Activated T-cell treated with anti-CD3 and anti-CD28 coated beads for 24 hours (primary cell): ENCODE measurements around the gene FARP1.

ENCODE experiments used
- DNase-seq: peaks from one replicate; pipeline ENCODE4 v3.0.0-alpha.2; 2020; ENCODE audit warnings: low read depth

The FARP1 gene

GRCh38 chr13:98442391-98443230 lies 299.7 kb downstream of the FARP1 start:
- DNase-seq: no peak

- DNase-seq: no peak
Measured at GRCh38 chr13:98443329-98443728, 300.4 kb downstream of the FARP1 start.

GRCh38 chr13:98443800-98444325 lies 301.0 kb downstream of the FARP1 start:
- DNase-seq: no peak

GRCh38 chr13:98444381-98444780 lies 301.5 kb downstream of the FARP1 start:
- no peak for DNase-seq

GRCh38 chr13:98445340-98446233 lies 302.7 kb downstream of the FARP1 start:
- DNase-seq: peak; percentile 74

- DNase-seq: no peak
Measured at GRCh38 chr13:98446234-98446621, 303.3 kb downstream of the FARP1 start.

- DNase-seq: no peak
Measured at GRCh38 chr13:98447130-98447529, 304.2 kb downstream of the FARP1 start.

GRCh38 chr13:98447881-98448641 lies 305.2 kb downstream of the FARP1 start:
- DNase-seq: no peak

GRCh38 chr13:98448642-98448928 lies 305.7 kb downstream of the FARP1 start:
- no peak for DNase-seq

- no peak for DNase-seq
Measured at GRCh38 chr13:98449273-98449672, 306.4 kb downstream of the FARP1 start.

GRCh38 chr13:98450026-98450425 lies 307.1 kb downstream of the FARP1 start:
- DNase-seq: no peak

GRCh38 chr13:98450539-98451111 lies 307.7 kb downstream of the FARP1 start:
- DNase-seq: no peak

GRCh38 chr13:98451676-98452470 lies 309.0 kb downstream of the FARP1 start:
- no peak for DNase-seq

- DNase-seq: no peak
Measured at GRCh38 chr13:98452851-98453843, 310.3 kb downstream of the FARP1 start.

GRCh38 chr13:98454389-98454881 lies 311.5 kb downstream of the FARP1 start:
- no peak for DNase-seq

- no peak for DNase-seq
Measured at GRCh38 chr13:98456413-98456845, 313.5 kb downstream of the FARP1 start.

- DNase-seq: no peak
Measured at GRCh38 chr13:98457053-98457452, 314.2 kb downstream of the FARP1 start.

- DNase-seq: no peak
Measured at GRCh38 chr13:98458431-98458830, 315.5 kb downstream of the FARP1 start.

- DNase-seq: no peak
Measured at GRCh38 chr13:98459171-98459681, 316.3 kb downstream of the FARP1 start.
